Loucy (cell line): ENCODE results near the gene RERE.

Experiments
- H2AFZ ChIP-seq: fragments of 200-600 bp; sonication (generic); 2 replicates; pipeline ENCODE4 v1.6.0; 2016; ENCODE audit warnings: antibody characterized with exemption, mild to moderate bottlenecking, low read length, moderate library complexity
- H3F3A ChIP-seq: fragments of 200-600 bp; 2 replicates; pipeline ENCODE4 v1.6.0; 2016; ENCODE audit warnings: antibody characterized with exemption, low read depth, mild to moderate bottlenecking
- H3K27me3 ChIP-seq: fragments of 200-600 bp; sonication (generic); 2 replicates; pipeline ENCODE4 v1.6.1; 2014; ENCODE audit warnings: low read length, mild to moderate bottlenecking; ENCODE audit not compliant: insufficient read depth, poor library complexity, severe bottlenecking
- H3K36me3 ChIP-seq: fragments of 200-600 bp; sonication (generic); 2 replicates; pipeline ENCODE4 v1.6.1; 2016; ENCODE audit warnings: low read length; ENCODE audit not compliant: insufficient read depth
- H3K4me1 ChIP-seq: fragments of 200-600 bp; sonication (generic); 2 replicates; pipeline ENCODE4 v1.5.1; 2014; ENCODE audit warnings: low read length, mild to moderate bottlenecking; ENCODE audit not compliant: insufficient read depth, poor library complexity, severe bottlenecking
- H3K4me2 ChIP-seq: fragments of 200-600 bp; sonication (generic); 2 replicates; pipeline ENCODE4 v1.6.0; 2014; ENCODE audit warnings: antibody characterized with exemption, low read length, low read depth, mild to moderate bottlenecking; ENCODE audit not compliant: poor library complexity, severe bottlenecking
- H3K4me3 ChIP-seq: fragments of 200-600 bp; sonication (generic); 2 replicates; pipeline ENCODE4 v1.5.1; 2014; ENCODE audit warnings: low read length, mild to moderate bottlenecking, mixed read lengths; ENCODE audit not compliant: poor library complexity, severe bottlenecking
- H3K79me2 ChIP-seq: fragments of 200-600 bp; sonication (generic); 2 replicates; pipeline ENCODE4 v1.6.1; 2014; ENCODE audit warnings: low read length; ENCODE audit not compliant: insufficient read depth
- H3K9ac ChIP-seq: fragments of 200-600 bp; sonication (generic); 2 replicates; pipeline ENCODE4 v1.6.0; 2014; ENCODE audit warnings: mild to moderate bottlenecking, low read depth, low read length, moderate library complexity; ENCODE audit not compliant: poor library complexity, severe bottlenecking
- H3K9me2 ChIP-seq: fragments of 200-600 bp; sonication (generic); replicated peaks from 2 replicates; pipeline ENCODE4 v1.6.1; 2016; ENCODE audit warnings: low read depth, low read length, mixed read lengths
- H3K9me3 ChIP-seq: fragments of 200-600 bp; sonication (generic); 2 replicates; pipeline ENCODE4 v1.6.1; 2014; ENCODE audit warnings: mild to moderate bottlenecking, antibody characterized with exemption, low read length, low read depth; ENCODE audit not compliant: insufficient read depth
- H4K20me1 ChIP-seq: fragments of 200-600 bp; sonication (generic); 2 replicates; pipeline ENCODE4 v1.6.0; 2014; ENCODE audit warnings: antibody characterized with exemption, low read length, mild to moderate bottlenecking; ENCODE audit not compliant: insufficient read depth, poor library complexity, severe bottlenecking
- EZH2phosphoT487 ChIP-seq: fragments of 200-600 bp; IDR thresholded peaks from 2 replicates; pipeline ENCODE4 v1.6.1; 2018; ENCODE audit warnings: antibody characterized with exemption, mild to moderate bottlenecking, moderate library complexity, borderline replicate concordance
- TF ChIP-seq, protein P1 (sequence below): fragments of 200-600 bp; sonication (generic); conservative IDR thresholded peaks from 2 replicates; pipeline ENCODE4 v1.5.1; 2014; ENCODE audit warnings: mild to moderate bottlenecking, antibody characterized with exemption, low read length

The RERE gene

DNA sequence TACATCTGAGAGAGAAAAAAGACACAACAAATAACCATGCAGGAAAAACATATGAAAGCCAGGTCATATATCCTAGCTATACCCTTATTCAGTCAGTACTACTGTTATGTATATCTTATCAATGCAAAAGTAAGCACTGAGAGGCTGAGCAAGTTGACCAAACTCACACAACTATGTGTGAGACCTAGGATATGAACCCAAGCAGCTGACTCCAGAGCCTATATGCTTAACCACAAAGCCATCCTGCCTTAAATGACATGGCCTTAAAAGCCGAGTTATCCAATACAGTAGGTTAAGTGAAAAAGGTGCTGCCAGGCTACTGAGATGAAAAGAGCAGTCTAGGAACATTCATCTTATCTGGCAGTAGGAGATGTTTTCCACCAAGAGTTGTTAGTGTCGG lies 151.6 kb downstream of the RERE start:
- Histone ChIP-seq H3K9me2 (no peaks in the 10 kb centered on the region), H3K9ac (no peak overlapping the region), H3K4me3 (no peak overlapping the region), H3F3A (no peaks in the 10 kb centered on the region), H3K4me2 (peak overlapping the region; percentile 16), H3K9me3 (no peaks in the 10 kb centered on the region), H3K4me1 (peaks cover 71% of the 10 kb centered on the region), H3K36me3 (no peaks in the 10 kb centered on the region), H4K20me1 (peaks cover 27% of the 10 kb centered on the region), H2AFZ (no peak overlapping the region), H3K79me2 (peaks cover 84% of the 10 kb centered on the region), H3K27me3 (no peaks in the 10 kb centered on the region)
- TF ChIP-seq, protein P1, sequence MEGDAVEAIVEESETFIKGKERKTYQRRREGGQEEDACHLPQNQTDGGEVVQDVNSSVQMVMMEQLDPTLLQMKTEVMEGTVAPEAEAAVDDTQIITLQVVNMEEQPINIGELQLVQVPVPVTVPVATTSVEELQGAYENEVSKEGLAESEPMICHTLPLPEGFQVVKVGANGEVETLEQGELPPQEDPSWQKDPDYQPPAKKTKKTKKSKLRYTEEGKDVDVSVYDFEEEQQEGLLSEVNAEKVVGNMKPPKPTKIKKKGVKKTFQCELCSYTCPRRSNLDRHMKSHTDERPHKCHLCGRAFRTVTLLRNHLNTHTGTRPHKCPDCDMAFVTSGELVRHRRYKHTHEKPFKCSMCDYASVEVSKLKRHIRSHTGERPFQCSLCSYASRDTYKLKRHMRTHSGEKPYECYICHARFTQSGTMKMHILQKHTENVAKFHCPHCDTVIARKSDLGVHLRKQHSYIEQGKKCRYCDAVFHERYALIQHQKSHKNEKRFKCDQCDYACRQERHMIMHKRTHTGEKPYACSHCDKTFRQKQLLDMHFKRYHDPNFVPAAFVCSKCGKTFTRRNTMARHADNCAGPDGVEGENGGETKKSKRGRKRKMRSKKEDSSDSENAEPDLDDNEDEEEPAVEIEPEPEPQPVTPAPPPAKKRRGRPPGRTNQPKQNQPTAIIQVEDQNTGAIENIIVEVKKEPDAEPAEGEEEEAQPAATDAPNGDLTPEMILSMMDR = no peak
- TF ChIP-seq EZH2phosphoT487 = no peak

DNA sequence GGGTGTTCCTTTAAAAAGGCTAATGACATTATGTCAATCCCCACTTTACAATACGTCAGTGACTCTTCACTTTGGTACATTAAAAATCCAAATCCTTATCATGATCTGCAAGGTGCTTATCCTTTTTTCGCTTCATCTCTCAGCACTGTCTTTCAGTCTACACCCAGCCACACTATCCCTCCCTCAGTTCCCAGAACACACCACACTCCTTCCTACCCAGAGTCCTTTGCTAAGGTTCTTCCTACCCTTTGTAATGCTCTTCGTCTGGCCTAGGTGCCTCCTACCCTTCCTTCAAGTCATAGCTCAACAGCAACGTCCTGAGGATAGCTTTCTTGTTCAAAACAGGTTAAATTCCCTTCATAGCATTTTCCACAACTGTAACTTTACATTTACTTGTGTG lies 152.6 kb downstream of the RERE start:
- Histone ChIP-seq H4K20me1 (peaks cover 25% of the 10 kb centered on the region), H3K9ac (no peak overlapping the region), H3K36me3 (no peaks in the 10 kb centered on the region), H3K4me2 (no peak overlapping the region), H3K9me2 (no peaks in the 10 kb centered on the region), H3K9me3 (no peaks in the 10 kb centered on the region), H2AFZ (no peak overlapping the region), H3K4me3 (no peak overlapping the region), H3K27me3 (no peaks in the 10 kb centered on the region), H3F3A (no peaks in the 10 kb centered on the region), H3K79me2 (peaks cover 81% of the 10 kb centered on the region), H3K4me1 (peaks cover 74% of the 10 kb centered on the region)
- no peak for TF ChIP-seq EZH2phosphoT487
- TF ChIP-seq, protein P1 = no peak

DNA sequence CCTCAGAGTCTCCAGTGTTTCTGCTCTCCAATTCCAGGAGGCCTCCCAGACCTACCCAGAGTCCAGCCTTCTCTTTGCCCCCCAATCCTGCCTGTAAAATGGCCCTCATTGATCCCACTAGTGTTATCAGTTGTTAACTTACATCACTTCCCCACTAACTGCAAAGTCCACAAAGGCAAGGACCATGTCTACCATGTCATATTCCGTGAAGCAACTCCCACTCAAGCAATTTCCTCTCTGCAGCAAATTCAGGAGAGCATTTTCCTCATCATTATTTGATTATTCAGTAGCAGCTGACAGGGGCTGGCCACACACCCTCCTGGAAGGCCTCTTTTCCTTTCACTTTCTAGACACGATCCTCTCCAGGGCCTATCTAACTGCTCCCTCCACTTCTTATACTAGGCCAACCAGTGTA lies 153.5 kb downstream of the RERE start:
- Histone ChIP-seq H3K4me3 (no peak overlapping the region), H3K4me1 (peaks cover 67% of the 10 kb centered on the region), H3K9ac (no peak overlapping the region), H3K79me2 (peaks cover 79% of the 10 kb centered on the region), H3K9me2 (no peaks in the 10 kb centered on the region), H3K27me3 (no peaks in the 10 kb centered on the region), H3F3A (no peaks in the 10 kb centered on the region), H2AFZ (no peak overlapping the region), H3K4me2 (peak overlapping the region; percentile 23), H4K20me1 (peaks cover 25% of the 10 kb centered on the region), H3K36me3 (no peaks in the 10 kb centered on the region), H3K9me3 (no peaks in the 10 kb centered on the region)
- TF ChIP-seq, protein P1 = no peak
- TF ChIP-seq EZH2phosphoT487 = no peak
